ENCODE results near the gene A3GALT2. TPM values are rescaled to one million over a fixed set of nuclear protein-coding genes. Genes with fewer than 3 reads are reported as not detected.

Gene A3GALT2
- total RNA-seq, 1 donor from 2014 or later = not detected

- no peak for DNase-seq (ENCODE audit: low read depth)
- H3K4me3 ChIP-seq (ENCODE audit: low read depth, low read length) = no peak overlapping the region
- no peak for TF ChIP-seq CTCF (conservative IDR thresholded peaks at IDR 0.05; ENCODE audit: low read depth, low read length)
Measured at GRCh38 chr1:33302325-33302724, 18.6 kb downstream of the A3GALT2 start.

- no peak overlapping the region for H3K4me3 ChIP-seq (ENCODE audit: low read depth, low read length)
- no peak for TF ChIP-seq CTCF (conservative IDR thresholded peaks at IDR 0.05; ENCODE audit: low read depth, low read length)
- DNase-seq (ENCODE audit: low read depth) = no peak
Measured at GRCh38 chr1:33301273-33301984, 19.5 kb downstream of the A3GALT2 start.

- H3K4me3 ChIP-seq (ENCODE audit: low read depth, low read length) = no peak overlapping the region
- TF ChIP-seq CTCF (conservative IDR thresholded peaks at IDR 0.05; ENCODE audit: low read depth, low read length) = no peak
- DNase-seq (ENCODE audit: low read depth) = no peak
Measured at GRCh38 chr1:33300673-33301072, 20.2 kb downstream of the A3GALT2 start.

- no peak for DNase-seq (ENCODE audit: low read depth)
Measured at GRCh38 chr1:33299461-33300155, 21.3 kb downstream of the A3GALT2 start.

GRCh38 chr1:33298623-33299277 is 22.1 kb downstream of the A3GALT2 start:
- TF ChIP-seq CTCF (conservative IDR thresholded peaks at IDR 0.05; ENCODE audit: low read depth, low read length) = peak; percentile 81
- DNase-seq (ENCODE audit: low read depth) = no peak
- H3K4me3 ChIP-seq (ENCODE audit: low read depth, low read length) = no peak overlapping the region

More at GRCh38 chr1:33299461-33300155, 21.3 kb downstream of the A3GALT2 start:
- no peak overlapping the region for H3K4me3 ChIP-seq (ENCODE audit: low read depth, low read length)
- TF ChIP-seq CTCF (conservative IDR thresholded peaks at IDR 0.05; ENCODE audit: low read depth, low read length) = no peak

- TF ChIP-seq CTCF (conservative IDR thresholded peaks at IDR 0.05; ENCODE audit: low read depth, low read length) = no peak
- H3K4me3 ChIP-seq (ENCODE audit: low read depth, low read length) = no peak overlapping the region
- no peak for DNase-seq (ENCODE audit: low read depth)
Measured at GRCh38 chr1:33297911-33298622, 22.8 kb downstream of the A3GALT2 start.
